ENCODE measurements around the gene CNMD. TPM values are rescaled to one million over a fixed set of nuclear protein-coding genes. Genes with fewer than 3 reads are reported as not detected.
"Not testable (repeated sequence)": the region's sequence is repeated elsewhere in the genome, so short reads cannot be mapped to it uniquely, and the experiment has no call there.

Gene CNMD
- polyA plus RNA-seq, 1 of the 3 experiments (the other 2 are of a cell fraction) = not detected

- TF ChIP-seq JUND (IDR thresholded peaks at IDR 0.05) (no peak), MXI1 (IDR thresholded peaks at IDR 0.05; ENCODE audit: low read depth, low read length) (no peak), NFIC (IDR thresholded peaks at IDR 0.05; ENCODE audit: borderline replicate concordance) (no peak), TAF1 (IDR thresholded peaks at IDR 0.05; ENCODE audit: borderline replicate concordance, low read depth, low read length) (no peak), MAX (IDR thresholded peaks at IDR 0.05; ENCODE audit: low read depth) (no peak), POLR2AphosphoS5 (IDR thresholded peaks at IDR 0.05; ENCODE audit: low read depth, low read length) (no peak), TCF12 (IDR thresholded peaks at IDR 0.05) (no peak), CHD2 (IDR thresholded peaks at IDR 0.05; ENCODE audit: low read length, partially characterized antibody) (no peak), SMC3 (IDR thresholded peaks at IDR 0.05; ENCODE audit: low read depth, low read length) (no peak), RXRA (IDR thresholded peaks at IDR 0.05; ENCODE audit: borderline replicate concordance, low read depth) (no peak), MEF2A (IDR thresholded peaks at IDR 0.05; ENCODE audit: borderline replicate concordance, low read depth) (no peak)
- H4K20me1 ChIP-seq (ENCODE audit: insufficient read depth) = no peaks in the 10 kb centered on the region
- H3K4me1 ChIP-seq (ENCODE audit: control insufficient read depth in 1 of 2, insufficient read depth in 2 of 2, low read depth in 1 of 2, low read length in 1 of 2) = no peaks in the 10 kb centered on the region
- H3K27me3 ChIP-seq (ENCODE audit: insufficient read depth) = no peaks in the 10 kb centered on the region
- DNase-seq = no peak
- no peaks in the 10 kb centered on the region for H3K9me3 ChIP-seq
- no peak overlapping the region for H3K9ac ChIP-seq
- no peaks in the 10 kb centered on the region for H3K79me2 ChIP-seq (ENCODE audit: insufficient read depth)
- CTCF ChIA-PET = interaction anchor here (1.8 to 2.3 kb wide), 2 partner anchors 9 to 465 kb away, joined by 5 to 7 read pairs; no protein-coding TSS in a partner anchor
- H3F3A ChIP-seq (replicated peaks; ENCODE audit: insufficient read depth) = no peaks in the 10 kb centered on the region
- H3K9me2 ChIP-seq = no peaks in the 10 kb centered on the region
- no peak overlapping the region for H3K27ac ChIP-seq (ENCODE audit: low read depth in 2 of 2, low read length in 1 of 2)
- POLR2A ChIA-PET = no interaction called here
- peaks cover 27 to 52% of the 10 kb centered on the region in 2 experiments for H3K36me3 ChIP-seq (replicated peaks in 1 of 2; ENCODE audit: control insufficient read depth in 1 of 2, insufficient read depth in 2 of 2, low read length in 1 of 2)
- no peak overlapping the region for H2AFZ ChIP-seq (ENCODE audit: low read depth)
- H3K4me2 ChIP-seq = no peak overlapping the region
- WGBS (ENCODE audit: low lambda C conversion rate) = 99% methylated on average over 4 of the region's 4 CpGs
- no peak overlapping the region for H3K4me3 ChIP-seq (ENCODE audit: low read depth in 2 of 2, low read length in 1 of 2)
Measured at GRCh38 chr13:52686376-52686775, 53.2 kb downstream of the CNMD start.

- H3K4me3 ChIP-seq (ENCODE audit: low read depth in 2 of 2, low read length in 1 of 2); POLR2A ChIA-PET; H3K9me2 ChIP-seq; H3K9ac ChIP-seq; H3K4me1 ChIP-seq (ENCODE audit: control insufficient read depth in 1 of 2, insufficient read depth in 2 of 2, low read depth in 1 of 2, low read length in 1 of 2); H3K9me3 ChIP-seq; H4K20me1 ChIP-seq (ENCODE audit: insufficient read depth); DNase-seq; H3K27ac ChIP-seq (ENCODE audit: low read depth in 2 of 2, low read length in 1 of 2); H2AFZ ChIP-seq (ENCODE audit: low read depth); H3F3A ChIP-seq (replicated peaks; ENCODE audit: insufficient read depth); H3K27me3 ChIP-seq (ENCODE audit: insufficient read depth); H3K4me2 ChIP-seq; H3K79me2 ChIP-seq (ENCODE audit: insufficient read depth): not testable (repeated sequence)
- CTCF ChIA-PET = interaction anchor here (2.3 kb wide), 1 partner anchor 466 kb away, joined by 5 read pairs; no protein-coding TSS in a partner anchor
- 95% methylated on average over 9 of the region's 9 CpGs for WGBS (ENCODE audit: low lambda C conversion rate)
- peaks cover 26 to 47% of the 10 kb centered on the region in 2 experiments for H3K36me3 ChIP-seq (replicated peaks in 1 of 2; ENCODE audit: control insufficient read depth in 1 of 2, insufficient read depth in 2 of 2, low read length in 1 of 2)
Measured at GRCh38 chr13:52685806-52686205, 53.8 kb downstream of the CNMD start.

GRCh38 chr13:52677823-52678222 is 61.8 kb downstream of the CNMD start:
- peak; percentile 12 for DNase-seq
- Histone ChIP-seq H3K9me2 (no peaks in the 10 kb centered on the region), H3K9me3 (no peaks in the 10 kb centered on the region), H3F3A (replicated peaks; ENCODE audit: insufficient read depth) (peaks cover 7% of the 10 kb centered on the region), H3K27me3 (ENCODE audit: insufficient read depth) (no peaks in the 10 kb centered on the region), H3K27ac (ENCODE audit: low read depth in 2 of 2, low read length in 1 of 2) (no peak overlapping the region), H3K79me2 (ENCODE audit: insufficient read depth) (peaks cover 5% of the 10 kb centered on the region; the same call in 1 of the 2 replicates), H3K9ac (no peak overlapping the region), H2AFZ (ENCODE audit: low read depth) (no peak overlapping the region), H4K20me1 (ENCODE audit: insufficient read depth) (no peaks in the 10 kb centered on the region), H3K4me3 (ENCODE audit: low read depth in 2 of 2, low read length in 1 of 2) (no peak overlapping the region), H3K4me2 (no peak overlapping the region), H3K4me1 (ENCODE audit: control insufficient read depth in 1 of 2, insufficient read depth in 2 of 2, low read depth in 1 of 2, low read length in 1 of 2) (no peaks in the 10 kb centered on the region; a peak in 2 of 4 replicates), H3K36me3 (replicated peaks in 1 of 2; ENCODE audit: control insufficient read depth in 1 of 2, insufficient read depth in 2 of 2, low read length in 1 of 2) (peaks cover 38 to 58% of the 10 kb centered on the region in 2 experiments)
- POLR2A ChIA-PET = no interaction called here
- WGBS (ENCODE audit: low lambda C conversion rate) = 100% methylated on average over 1 of the region's 1 CpG
- CTCF ChIA-PET = interaction anchor here (0.8 to 2.7 kb wide), 5 partner anchors 9 to 168 kb away, joined by 3 to 11 read pairs (median 5); no protein-coding TSS in a partner anchor
- TF ChIP-seq TCF12 (IDR thresholded peaks at IDR 0.05) = no peak
- no peak for TF ChIP-seq POLR2AphosphoS5 (IDR thresholded peaks at IDR 0.05; ENCODE audit: low read depth, low read length)
- peak; percentile 75; the same call in 1 of the 2 replicates for TF ChIP-seq RCOR1 (IDR thresholded peaks at IDR 0.05; ENCODE audit: low read length)
- no peak for TF ChIP-seq REST (IDR thresholded peaks at IDR 0.05; ENCODE audit: low read depth, low read length)
- peak; percentile 21; the same call in 1 of the 2 replicates for TF ChIP-seq GATA2 (CRISPR knock-in tag; IDR thresholded peaks at IDR 0.05)
- no peak for TF ChIP-seq USF1 (IDR thresholded peaks at IDR 0.05; ENCODE audit: borderline replicate concordance, low read depth)
